Thyroid gland (tissue), 4 donors: ENCODE measurements around the gene ITGA11.

Experiments
- CTCF ChIP-seq, 6 experiments: fragments of 200-600 bp in 3 of 6; fragments of 450-650 bp in 3 of 6; sonication (generic) in 3 of 6; IDR thresholded peaks; one replicate each; pipeline ENCODE4 v1.5.1; 2016 to 2019; ENCODE audit warnings: antibody characterized with exemption in 6 of 6, mild to moderate bottlenecking in 2 of 6, inconsistent platforms in 1 of 6, moderate library complexity in 1 of 6
- POLR2A ChIP-seq, 2 donors: fragments of 450-650 bp; IDR thresholded peaks; one replicate each; pipeline ENCODE4 v1.6.1; 2017; ENCODE audit warnings: antibody characterized with exemption in 2 of 2, mild to moderate bottlenecking in 2 of 2, moderate library complexity in 1 of 2

- TF ChIP-seq CTCF (IDR thresholded peaks at IDR 0.05) (no peak), POLR2A (IDR thresholded peaks at IDR 0.05) (no peak)
Measured at GRCh38 chr15:68441045-68441743, 9.2 kb upstream of the ITGA11 start.
